GM18861 (cell line): ENCODE measurements around the gene ADAM11.
"Not testable (repeated sequence)": the region's sequence is repeated elsewhere in the genome, so short reads cannot be mapped to it uniquely, and the experiment has no call there.

ENCODE experiments used
- ATAC-seq: cut with Tn5 transposase; IDR thresholded peaks from one replicate; pipeline ENCODE4 v1.9.1; 2021; ENCODE audit not compliant: unreplicated experiment

Gene ADAM11

DNA sequence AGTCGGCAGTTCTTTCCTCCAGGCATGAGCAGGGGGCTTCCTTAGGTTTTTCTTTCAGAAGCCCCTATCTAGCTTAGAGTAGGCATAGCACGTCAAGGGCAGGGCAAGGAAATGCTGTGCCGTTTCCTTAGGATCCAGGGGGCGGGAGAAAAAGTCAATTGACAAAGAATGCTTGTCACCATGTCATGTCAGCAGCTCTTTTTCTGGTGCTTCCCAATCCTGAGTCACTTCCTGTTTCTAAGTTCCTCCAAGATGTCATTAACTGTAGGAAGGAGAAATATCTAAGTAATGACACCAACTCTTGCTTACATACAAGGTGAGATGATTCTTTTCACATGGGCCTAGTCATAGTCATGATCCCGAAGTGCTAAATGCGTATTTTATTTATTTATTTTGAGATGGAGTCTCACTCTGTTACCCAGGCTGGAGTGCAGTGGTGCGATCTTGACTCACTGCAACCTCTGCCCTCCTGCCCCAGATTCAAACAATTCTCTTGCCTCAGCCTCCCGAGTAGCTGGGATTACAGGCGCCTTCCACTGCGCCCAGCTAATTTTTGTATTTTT, 36.1 kb downstream of the ADAM11 start:
- ATAC-seq: no peak

DNA sequence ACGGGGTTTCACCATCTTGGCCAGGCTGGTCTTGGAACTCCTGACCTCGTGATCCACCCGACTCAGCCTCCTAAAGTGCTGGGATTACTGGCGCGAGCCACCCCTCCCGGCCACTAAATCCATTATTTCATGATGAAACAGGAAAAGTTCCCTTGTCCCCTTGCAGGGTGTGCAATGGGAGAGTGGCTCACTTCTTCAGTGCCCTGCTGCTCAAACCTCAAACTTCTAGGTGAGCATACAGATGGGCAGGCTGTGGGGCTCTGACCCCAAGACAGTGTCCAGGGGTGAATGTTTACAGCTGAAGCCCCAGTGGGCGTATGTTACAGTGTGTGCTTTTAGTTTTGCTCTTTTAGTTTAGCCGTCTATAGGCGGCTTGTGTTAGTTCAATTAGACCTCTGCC, 36.6 kb downstream of the ADAM11 start:
- no peak for ATAC-seq

DNA sequence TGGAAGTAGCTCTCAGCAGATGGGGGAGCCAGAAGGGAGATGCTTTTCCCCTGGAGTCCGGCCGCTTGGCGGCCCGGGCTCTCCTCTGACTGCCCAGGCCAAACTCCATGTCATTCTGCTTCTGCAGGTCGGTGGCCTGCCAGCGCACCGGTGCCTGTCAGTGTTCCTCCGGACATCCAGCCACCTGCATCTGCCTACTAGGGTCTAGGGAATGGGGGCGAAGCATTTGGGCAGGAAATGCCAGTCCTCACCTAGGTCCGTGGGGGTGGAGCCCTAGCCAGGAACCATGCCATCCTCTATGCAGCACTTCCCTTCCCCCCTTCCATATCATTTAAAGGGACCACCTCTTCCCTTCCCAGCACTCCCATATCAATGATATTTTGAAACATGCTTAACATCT, 37.1 kb downstream of the ADAM11 start:
- ATAC-seq: no peak

DNA sequence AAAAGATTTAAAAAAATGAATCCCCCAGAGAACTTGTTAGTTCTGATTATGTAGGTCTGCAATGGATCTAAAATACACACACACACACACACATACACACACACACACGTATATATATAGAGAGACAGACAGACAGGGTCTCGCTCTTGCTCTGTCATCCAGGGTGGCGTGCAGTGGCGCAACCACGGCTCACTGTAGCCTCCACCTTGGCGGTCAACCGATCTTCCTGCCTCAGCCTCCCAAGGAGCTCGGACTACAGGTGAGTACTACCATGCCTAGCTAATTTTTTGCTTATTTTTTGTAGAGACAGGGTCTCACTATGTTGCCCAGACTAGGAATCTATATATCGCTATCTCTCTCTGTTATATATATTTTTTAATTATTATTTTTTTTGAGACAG, 37.9 kb downstream of the ADAM11 start:
- ATAC-seq: no peak

DNA sequence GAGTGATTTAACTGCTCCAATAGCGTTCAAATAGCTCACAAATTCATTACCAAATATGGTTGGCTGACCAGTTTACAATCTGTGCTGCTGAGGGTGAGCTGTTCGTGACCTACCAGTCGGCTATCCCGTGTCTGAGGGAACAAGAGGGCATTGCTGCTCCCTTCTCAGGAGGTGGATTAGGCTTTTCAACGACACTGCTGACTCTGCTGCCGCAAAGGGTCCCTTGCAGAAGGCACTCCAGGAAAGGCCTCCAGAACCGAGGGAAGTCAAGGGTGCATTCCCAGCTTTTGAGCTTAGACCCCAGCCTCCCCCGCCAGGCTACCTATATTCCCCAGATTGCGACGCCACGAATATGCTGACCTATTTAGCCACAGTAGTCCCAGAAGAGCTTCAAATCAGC, 39.0 kb downstream of the ADAM11 start:
- no peak for ATAC-seq

DNA sequence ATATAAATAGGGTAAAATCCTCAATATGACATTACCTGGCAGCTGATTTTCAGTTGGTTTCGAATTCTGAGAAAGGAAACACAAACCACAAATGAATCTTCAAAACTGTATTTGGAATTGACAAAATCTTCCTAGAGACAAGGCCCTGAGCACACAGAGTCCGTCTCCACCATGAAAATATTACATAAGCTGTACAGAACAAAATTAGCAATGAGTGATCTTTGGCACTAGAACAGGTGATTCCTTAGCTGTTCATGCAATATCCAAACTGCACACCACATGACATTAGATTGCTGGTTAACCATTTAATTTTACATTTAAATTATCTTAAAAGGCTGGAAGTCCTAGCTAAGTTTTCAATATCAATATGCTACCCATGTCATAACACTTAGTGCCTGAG, 39.6 kb downstream of the ADAM11 start:
- no peak for ATAC-seq

DNA sequence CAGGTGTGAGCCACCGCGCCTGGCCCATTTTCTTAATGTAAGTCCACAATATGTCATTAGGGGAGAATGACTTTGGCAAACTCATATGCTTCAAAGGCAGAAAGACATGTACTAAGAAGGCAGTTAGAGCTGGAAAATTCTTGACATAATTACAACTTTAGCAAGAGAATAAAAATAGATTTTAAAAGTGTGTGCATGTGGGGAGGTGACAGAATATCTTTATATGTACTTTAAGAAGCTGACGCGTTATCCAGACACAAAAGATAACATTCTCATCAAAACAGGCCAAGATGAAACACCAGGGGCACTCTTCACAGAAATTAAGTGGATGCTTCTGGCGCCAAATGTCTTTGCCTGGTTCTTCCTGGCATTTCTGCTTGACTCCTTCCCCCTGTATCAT, 43.1 kb downstream of the ADAM11 start:
- no peak for ATAC-seq

DNA sequence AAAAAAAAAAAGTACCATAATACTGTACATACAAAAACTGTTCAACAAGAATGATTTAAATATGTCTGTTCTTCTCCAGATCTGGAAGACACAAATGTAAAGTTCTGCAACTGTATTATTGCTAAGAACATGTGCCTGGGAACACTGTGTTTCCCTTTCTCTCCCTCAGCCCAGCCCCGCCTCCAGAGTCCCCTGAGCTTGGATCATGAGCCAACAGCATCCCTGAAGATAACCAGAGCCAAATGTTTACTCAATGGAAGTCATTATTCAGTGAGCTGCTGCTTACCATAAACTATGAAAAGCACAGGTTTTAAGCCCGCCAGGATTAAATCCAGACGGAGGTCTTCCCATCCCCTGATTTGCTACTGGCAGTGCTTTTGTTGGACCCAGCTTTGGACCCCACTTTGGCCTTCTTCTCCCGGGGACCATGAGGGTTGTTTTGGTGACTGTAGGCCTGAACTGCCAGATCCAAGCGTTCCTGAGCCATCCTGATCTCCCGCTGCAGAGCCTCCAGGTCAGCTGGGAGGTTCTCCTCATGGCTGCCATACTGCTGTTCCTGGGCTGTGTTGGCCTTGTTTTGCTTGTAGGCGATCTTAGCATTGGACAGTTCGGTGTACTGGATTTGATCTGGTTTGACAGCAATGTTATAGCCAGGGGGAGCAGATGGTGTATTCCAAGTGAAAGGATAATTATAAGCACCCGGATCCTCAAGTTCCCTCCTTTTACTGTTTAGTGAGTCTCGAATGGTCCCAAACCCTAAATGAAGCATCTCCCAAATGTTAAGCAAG, 45.7 kb downstream of the ADAM11 start:
- ATAC-seq: no peak

DNA sequence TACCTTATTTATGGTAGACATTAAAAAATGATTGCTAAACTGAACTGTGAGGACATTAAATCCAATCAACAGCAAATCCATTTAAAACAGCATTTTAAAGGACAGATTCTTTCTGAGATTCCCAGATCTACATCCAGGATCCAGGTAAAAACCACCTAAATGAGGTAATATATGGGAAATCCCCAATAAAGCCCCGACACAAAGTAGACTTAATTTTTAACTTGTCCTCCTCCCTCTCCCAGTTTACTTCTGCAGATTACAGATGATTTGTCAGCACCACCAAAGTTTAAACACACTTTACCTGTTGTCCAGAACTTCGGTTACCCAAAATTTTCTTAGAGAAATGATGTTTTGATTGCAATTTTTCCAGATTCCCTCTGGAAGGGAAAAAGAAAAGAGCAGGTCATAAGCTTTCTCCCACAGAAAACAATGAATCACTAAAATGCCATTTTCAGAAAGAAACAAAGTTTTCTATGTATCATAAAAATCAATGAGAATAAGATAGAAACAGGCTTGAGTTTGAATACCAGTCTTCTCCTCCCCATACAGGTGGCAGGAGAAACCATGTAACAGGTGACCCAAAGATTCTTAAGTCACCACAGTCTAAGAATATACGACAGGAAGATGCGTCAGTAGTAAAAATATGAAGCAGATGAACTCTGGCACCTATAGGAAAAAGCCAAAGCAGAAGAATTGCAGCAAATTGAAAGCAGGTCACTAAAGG, 48.5 kb downstream of the ADAM11 start:
- no peak for ATAC-seq

DNA sequence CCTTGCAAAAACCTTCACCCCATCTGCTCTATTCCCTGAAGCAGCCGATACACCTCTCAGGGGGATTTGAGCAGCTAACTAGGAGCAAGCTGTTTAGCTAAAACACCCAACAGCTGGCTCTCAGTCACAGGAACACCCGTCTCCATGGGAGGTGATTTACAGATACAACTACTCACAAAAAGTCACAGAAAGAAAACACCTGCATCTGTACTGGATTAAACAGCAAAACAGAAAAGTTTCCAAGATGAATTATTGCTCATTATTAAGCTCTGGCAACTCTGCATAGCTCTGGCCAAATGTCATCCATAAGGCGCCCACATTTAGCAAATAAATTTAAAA, 49.0 kb downstream of the ADAM11 start:
- no peak for ATAC-seq

DNA sequence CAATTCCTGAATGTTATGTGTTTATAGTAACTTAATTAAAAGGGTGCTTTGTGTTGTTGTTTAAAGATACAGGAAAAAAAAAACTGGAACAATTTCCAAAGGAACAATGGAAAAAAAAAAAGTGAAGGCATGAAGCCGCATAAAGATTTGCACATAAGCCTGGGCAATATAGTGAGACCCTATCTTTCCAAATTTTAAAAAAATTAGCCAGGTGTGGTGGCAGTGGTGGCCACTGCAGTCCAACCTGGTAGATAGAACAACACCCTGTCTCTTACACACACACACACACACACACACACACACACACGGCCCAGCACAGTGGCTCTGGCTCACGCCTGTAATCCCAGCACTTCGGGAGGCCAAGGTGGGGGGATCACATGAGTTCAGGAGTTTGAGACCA, 49.4 kb downstream of the ADAM11 start:
- no peak for ATAC-seq

DNA sequence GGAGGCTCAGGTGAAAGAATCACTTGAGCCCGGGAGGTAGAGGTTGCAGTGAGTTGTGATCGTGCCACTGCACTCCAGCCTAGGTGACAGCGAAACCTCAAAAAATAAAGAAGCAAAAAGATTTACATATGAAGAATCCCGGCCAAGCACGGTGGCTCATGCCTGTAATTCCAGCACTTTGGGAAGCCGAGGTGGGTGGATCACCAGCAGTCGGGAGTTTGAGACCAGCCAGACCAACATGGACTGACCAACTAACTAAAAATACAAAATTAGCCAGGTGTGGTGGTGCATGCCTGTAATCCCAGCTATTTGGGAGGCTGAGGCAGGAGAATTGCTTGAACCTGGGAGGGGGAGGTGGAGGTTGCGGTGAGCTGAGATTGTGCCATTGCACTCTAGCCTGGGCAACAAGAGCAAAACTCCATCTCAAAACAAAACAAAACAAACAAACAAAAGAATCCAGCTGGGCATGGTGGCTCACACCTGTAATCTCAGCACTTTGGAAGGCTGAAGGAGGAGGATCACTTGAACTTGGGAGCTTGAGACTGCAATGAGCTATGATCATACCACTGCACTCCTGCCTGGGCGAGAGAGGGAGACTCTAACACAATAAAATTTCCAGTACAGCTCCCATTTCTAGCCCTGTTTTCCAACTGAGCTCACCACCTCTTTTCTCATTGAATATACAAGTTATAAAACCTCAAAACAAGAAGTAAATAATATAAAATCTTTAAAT, 50.0 kb downstream of the ADAM11 start:
- ATAC-seq: not testable (repeated sequence)

DNA sequence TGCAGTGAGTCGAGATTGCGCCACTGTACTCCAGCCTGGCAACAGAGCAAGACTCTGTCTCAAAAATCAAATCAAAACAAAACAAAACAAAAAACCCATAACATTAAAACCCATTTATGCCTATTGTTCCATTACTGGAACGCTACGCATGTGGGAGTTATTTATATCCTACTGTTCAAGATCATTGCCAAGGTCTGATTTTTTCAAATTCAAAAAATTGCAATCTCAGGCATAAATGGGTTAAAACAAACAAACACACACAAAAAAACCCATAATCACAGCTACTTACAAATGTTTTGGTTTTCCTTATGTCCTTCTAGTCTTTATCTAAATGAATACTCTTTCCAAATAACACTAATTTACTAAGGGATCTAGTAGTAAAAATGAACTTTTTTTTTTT, 53.5 kb downstream of the ADAM11 start:
- ATAC-seq: no peak

DNA sequence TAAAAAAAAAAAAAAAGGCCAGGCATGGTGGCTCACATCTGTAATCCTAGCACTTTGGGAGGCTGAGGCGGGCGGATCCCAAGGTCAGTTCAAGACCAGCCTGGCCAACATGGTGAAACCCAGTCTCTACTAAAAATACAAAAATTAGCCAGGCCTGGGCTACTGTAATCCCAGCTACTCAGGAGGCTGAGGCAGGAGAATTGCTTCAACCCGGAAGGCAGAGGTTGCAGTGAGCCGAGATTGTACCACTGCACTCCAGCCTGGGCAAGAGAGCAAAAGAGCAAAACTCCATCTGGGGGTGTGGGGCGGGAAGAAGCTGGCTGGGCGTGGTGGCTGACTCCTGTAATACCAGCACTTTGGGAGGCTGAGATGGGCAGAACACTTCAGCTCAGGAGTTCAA, 59.7 kb downstream of the ADAM11 start:
- not testable (repeated sequence) for ATAC-seq

DNA sequence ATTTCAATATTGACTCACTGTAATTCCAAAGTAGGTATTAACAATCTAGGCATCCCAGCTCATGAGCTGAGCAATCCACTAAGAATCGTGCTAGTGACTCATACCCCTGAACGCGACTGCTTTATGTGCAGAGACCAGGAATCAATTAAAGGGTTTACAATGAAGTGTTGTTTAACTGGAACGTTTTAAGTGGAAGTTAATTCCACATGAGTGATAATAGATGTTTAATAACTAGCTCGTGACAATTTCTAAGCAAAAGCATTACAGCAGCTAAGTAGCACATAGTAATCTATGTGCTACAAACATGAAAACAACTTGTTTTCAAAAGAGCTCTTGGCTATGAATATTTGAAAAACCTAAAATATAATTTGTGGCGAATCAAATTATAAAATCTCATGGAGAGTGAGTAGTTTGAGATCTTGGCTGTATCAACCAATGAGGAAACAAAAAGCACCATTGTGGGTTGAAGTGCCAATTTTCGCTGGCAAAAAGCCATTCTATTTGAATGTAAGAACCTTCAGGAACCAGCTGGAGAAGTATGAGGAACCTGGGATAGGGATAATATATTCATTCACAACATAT, 61.9 kb downstream of the ADAM11 start:
- ATAC-seq: no peak

DNA sequence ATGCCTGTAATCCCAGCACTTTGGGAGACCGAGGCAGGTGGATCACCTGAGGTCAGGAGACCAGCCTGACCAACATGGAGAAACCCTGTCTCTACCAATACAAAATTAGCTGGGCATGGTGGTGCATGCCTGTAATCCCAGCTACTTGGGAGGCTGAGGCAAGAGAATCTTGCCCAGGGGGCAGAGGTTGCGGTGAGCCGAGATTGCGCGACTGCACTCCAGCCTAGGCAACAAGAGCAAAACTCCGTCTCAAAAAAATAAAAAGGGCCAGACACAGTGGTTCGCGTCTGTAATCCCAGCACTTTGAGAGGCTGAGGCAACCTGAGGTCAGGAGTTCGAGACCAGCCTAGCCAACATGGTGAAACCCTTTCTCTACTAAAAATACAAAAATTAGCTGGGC, 66.4 kb downstream of the ADAM11 start:
- not testable (repeated sequence) for ATAC-seq

DNA sequence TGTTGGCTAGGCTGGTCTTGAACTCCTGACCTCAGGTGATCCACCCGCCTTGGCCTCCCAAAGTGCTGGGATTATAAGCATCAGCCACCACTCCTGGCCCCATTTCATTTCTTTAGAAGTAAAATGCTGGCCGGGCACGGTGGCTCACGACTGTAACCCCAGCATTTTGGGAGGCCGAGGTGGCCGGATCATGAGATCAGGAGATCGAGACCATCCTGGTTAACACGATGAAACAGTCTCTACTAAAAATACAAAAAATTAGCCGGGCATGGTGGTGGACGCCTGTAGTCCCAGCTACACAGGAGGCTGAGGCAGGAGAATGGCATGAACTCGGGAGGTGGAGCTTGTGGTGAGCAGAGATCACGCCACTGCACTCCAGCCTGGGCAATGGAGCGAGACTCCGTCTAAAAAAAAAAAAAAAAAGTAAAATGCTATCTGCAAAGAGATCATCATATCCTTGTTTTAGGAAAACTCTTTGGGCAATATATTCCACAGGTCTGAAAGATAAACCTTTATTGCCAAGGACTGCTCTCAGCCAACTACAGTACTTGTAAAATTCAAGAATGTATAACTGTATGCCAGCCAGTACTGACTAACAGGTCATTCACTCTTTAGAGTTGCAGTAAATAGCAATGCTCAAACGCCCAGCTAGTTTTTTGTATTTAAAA, 67.5 kb downstream of the ADAM11 start:
- ATAC-seq: no peak

DNA sequence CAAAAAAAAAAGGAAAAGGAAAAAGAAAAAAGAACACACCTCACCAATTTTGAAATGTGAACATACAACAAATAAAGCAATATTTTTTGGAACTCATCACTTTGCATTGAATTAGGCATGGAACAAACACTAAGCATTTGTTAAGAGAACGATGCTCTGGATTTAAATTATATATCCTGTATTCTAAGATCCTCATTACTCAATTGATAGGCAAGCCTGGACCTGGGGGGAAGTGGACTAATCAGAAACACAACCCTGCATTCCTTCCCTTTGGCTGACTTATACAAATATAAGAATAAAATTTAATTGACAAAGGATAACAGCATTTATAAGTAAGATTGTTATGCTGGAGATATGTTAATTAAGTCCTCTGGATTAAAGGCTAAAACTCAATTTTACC, 69.1 kb downstream of the ADAM11 start:
- ATAC-seq: no peak

DNA sequence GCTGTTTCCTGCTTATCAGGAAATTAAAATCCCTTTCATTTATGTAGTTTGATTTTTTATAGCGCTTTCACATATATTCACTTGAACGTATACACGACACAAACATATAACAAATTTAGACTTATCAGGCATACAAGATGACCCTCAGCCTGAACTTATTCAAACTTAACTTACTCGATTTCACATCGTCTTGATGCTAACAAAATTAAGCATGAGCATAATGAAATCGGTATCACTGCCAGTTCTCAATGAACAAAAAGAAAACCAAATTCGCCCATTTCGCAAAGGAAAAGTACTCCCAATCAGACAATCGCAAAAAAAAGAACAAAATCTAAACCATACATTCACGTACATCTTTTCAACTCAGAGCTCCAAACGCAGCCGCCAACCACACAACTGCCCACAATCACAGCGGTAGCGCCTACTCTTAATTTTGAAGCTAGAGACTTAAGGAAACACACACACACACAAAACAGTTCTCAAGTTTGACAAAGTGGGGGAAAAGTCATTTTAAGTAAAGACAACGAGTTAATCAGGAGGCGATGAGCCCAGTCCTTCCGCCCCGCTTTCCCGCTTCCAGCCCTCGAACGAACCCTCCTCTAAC, 70.2 kb downstream of the ADAM11 start:
- ATAC-seq: no peak
